Measurements from ENCODE around the gene BMPR2. TPM values are rescaled to one million over a fixed set of nuclear protein-coding genes. Genes with fewer than 3 reads are reported as not detected.

The BMPR2 gene
- total and polyA plus RNA-seq, 4 experiments from 2014 or later = 2.3 to 20.8 (median 11.5) TPM

DNA sequence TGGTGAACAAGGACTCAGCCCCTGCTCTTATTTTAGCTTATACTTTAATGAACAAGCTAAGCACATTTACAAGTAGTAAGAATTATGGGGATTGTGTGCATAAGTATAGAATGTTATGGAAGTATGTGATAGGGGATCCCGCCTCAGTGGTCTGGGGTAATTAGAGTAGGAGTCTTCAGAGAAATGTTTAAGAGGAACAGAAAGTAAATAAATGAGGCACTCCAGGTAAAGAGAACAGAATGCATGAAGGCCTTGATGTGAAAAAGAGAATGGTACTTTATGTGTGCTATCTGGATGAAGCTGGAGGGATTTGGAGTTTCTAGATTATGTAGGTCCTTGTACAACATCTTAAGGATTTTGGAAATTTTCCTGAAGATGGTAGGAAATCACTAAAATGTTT, 76.6 kb downstream of the BMPR2 start:
- intact Hi-C loops (cut with micrococcal nuclease) = no loop called here
- H3K36me3 Mint-ChIP-seq = peaks cover 0 to 12% of the 10 kb centered on the region in 2 donors
- Histone ChIP-seq H3K4me1 (ENCODE audit: insufficient read depth, low read length) (no peaks in the 10 kb centered on the region), H3K9me3 (ENCODE audit: control insufficient read depth in 1 of 2, low read length in 2 of 2) (no peaks in the 10 kb centered on the region), H3K4me3 (ENCODE audit: low read length in 2 of 2) (no peak overlapping the region), H3K36me3 (ENCODE audit: insufficient read depth, low read length) (no peaks in the 10 kb centered on the region), H3K27ac (ENCODE audit: low read depth, low read length) (no peak overlapping the region), H3K27me3 (ENCODE audit: insufficient read depth, low read length) (no peaks in the 10 kb centered on the region)
- H3K4me3 Mint-ChIP-seq = no peak overlapping the region
- POLR2A ChIA-PET (ENCODE audit: partially characterized antibody) = no interaction called here
- no peaks in the 10 kb centered on the region for H3K9me3 Mint-ChIP-seq
- no peak overlapping the region for H3K27ac Mint-ChIP-seq
- CTCF ChIA-PET (ENCODE audit: partially characterized antibody) = no interaction called here
- peaks cover 0 to 4% (median under 1%) of the 10 kb centered on the region in 4 donors for H3K4me1 Mint-ChIP-seq
- no peak for DNase-seq
- H3K27me3 Mint-ChIP-seq = no peaks in the 10 kb centered on the region

DNA sequence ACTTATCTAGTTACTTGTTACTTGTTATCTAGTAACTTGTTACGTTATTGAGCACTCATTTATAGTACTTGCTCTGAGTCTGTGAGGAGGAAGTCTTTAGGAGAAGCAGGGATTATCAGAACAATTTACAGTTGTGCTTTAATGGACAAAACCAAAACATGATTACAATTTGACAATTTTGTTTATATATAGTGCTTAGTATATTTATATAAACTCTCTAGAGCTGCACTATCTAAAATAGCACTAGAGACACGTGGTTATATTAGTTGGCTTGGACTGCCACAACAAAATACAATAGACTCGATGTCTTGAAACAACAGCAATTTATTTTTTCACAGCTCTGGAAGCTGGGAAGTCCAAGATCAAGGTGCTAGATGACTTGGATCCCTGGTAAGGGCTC, 78.4 kb downstream of the BMPR2 start:
- H3K27me3 ChIP-seq (ENCODE audit: insufficient read depth, low read length) = no peaks in the 10 kb centered on the region
- no peak for DNase-seq
- H3K9me3 ChIP-seq (ENCODE audit: control insufficient read depth in 1 of 2, low read length in 2 of 2) = no peaks in the 10 kb centered on the region
- H3K36me3 ChIP-seq (ENCODE audit: insufficient read depth, low read length) = no peaks in the 10 kb centered on the region
- no peaks in the 10 kb centered on the region for H3K4me1 ChIP-seq (ENCODE audit: insufficient read depth, low read length)
- no peak overlapping the region for H3K4me3 ChIP-seq (ENCODE audit: low read length in 2 of 2)
- H3K36me3 Mint-ChIP-seq = peaks cover 0 to 10% of the 10 kb centered on the region in 2 donors
- H3K9me3 Mint-ChIP-seq = no peaks in the 10 kb centered on the region
- peaks cover 0 to 1% (median 0%) of the 10 kb centered on the region in 4 donors for H3K4me1 Mint-ChIP-seq
- no peak overlapping the region for H3K27ac Mint-ChIP-seq
- no peak overlapping the region for H3K4me3 Mint-ChIP-seq
- no peaks in the 10 kb centered on the region for H3K27me3 Mint-ChIP-seq
- POLR2A ChIA-PET (ENCODE audit: partially characterized antibody) = no interaction called here
- H3K27ac ChIP-seq (ENCODE audit: low read depth, low read length) = no peak overlapping the region
- CTCF ChIA-PET (ENCODE audit: partially characterized antibody) = no interaction called here
- intact Hi-C loops (cut with micrococcal nuclease) = no loop called here

DNA sequence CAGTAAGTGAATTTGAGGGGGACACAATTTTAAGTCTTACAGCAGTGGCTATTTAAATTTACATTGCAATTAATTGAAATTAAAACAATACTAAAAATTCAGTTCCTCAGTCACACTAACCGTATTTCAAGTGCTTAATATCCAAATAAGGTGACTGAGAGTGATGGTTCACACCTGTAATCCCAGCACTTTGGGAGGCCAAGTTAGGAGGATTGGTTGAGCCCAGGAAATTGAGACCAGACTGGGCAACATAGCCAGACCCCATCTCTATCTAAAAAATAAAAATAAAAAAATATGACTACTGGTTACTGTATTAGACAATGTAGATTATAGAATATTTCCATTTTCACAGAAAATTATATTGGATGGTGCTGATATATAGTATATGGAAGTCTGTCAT, 79.0 kb downstream of the BMPR2 start:
- Mint-ChIP-seq H3K27ac (no peak overlapping the region), H3K36me3 (peaks cover 0 to 15% of the 10 kb centered on the region in 2 donors), H3K4me1 (peaks cover 0 to 1% (median 0%) of the 10 kb centered on the region in 4 donors), H3K27me3 (no peaks in the 10 kb centered on the region), H3K4me3 (no peak overlapping the region), H3K9me3 (no peaks in the 10 kb centered on the region)
- ChIA-PET POLR2A (ENCODE audit: partially characterized antibody) (no interaction called here), CTCF (ENCODE audit: partially characterized antibody) (no interaction called here)
- no peak for DNase-seq
- intact Hi-C loops (cut with micrococcal nuclease) = no loop called here
- H3K4me1 ChIP-seq (ENCODE audit: insufficient read depth, low read length) = no peaks in the 10 kb centered on the region
- H3K27me3 ChIP-seq (ENCODE audit: insufficient read depth, low read length) = no peaks in the 10 kb centered on the region
- H3K4me3 ChIP-seq (ENCODE audit: low read length in 2 of 2) = no peak overlapping the region
- no peak overlapping the region for H3K27ac ChIP-seq (ENCODE audit: low read depth, low read length)
- no peaks in the 10 kb centered on the region for H3K36me3 ChIP-seq (ENCODE audit: insufficient read depth, low read length)
- H3K9me3 ChIP-seq (ENCODE audit: control insufficient read depth in 1 of 2, low read length in 2 of 2) = no peaks in the 10 kb centered on the region

DNA sequence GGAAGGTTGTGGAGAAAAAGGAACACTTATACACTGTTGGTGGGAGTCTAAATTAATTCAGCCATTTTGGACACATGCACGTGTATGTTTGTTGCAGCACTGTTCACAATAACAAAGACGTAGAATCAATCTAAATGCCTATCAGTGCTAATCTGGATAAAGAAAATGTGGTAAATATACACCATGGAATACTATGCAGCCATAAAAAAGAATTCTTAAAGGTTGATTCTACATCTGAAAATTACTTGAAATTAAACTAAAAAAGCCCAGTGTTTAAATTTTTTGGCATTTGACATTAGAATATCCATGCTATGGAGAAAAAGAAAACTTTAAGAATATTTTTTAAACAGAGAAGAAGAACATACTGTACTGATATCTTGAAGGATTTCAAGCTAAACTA, 84.0 kb downstream of the BMPR2 start:
- H3K36me3 Mint-ChIP-seq = peaks cover 3 to 19% of the 10 kb centered on the region in 2 donors
- no peak overlapping the region for H3K27ac ChIP-seq (ENCODE audit: low read depth, low read length)
- H3K27ac Mint-ChIP-seq = no peak overlapping the region
- ChIA-PET POLR2A (ENCODE audit: partially characterized antibody) (no interaction called here), CTCF (ENCODE audit: partially characterized antibody) (no interaction called here)
- H3K9me3 Mint-ChIP-seq = no peaks in the 10 kb centered on the region
- H3K27me3 ChIP-seq (ENCODE audit: insufficient read depth, low read length) = no peaks in the 10 kb centered on the region
- H3K4me1 Mint-ChIP-seq = peaks cover 0 to 1% (median 0%) of the 10 kb centered on the region in 4 donors
- H3K4me3 Mint-ChIP-seq = no peak overlapping the region
- intact Hi-C loops (cut with micrococcal nuclease) = no loop called here
- H3K4me3 ChIP-seq (ENCODE audit: low read length in 2 of 2) = no peak overlapping the region
- no peaks in the 10 kb centered on the region for H3K9me3 ChIP-seq (ENCODE audit: control insufficient read depth in 1 of 2, low read length in 2 of 2)
- no peaks in the 10 kb centered on the region for H3K27me3 Mint-ChIP-seq
- no peak for DNase-seq
- H3K4me1 ChIP-seq (ENCODE audit: insufficient read depth, low read length) = no peaks in the 10 kb centered on the region
- H3K36me3 ChIP-seq (ENCODE audit: insufficient read depth, low read length) = no peaks in the 10 kb centered on the region

DNA sequence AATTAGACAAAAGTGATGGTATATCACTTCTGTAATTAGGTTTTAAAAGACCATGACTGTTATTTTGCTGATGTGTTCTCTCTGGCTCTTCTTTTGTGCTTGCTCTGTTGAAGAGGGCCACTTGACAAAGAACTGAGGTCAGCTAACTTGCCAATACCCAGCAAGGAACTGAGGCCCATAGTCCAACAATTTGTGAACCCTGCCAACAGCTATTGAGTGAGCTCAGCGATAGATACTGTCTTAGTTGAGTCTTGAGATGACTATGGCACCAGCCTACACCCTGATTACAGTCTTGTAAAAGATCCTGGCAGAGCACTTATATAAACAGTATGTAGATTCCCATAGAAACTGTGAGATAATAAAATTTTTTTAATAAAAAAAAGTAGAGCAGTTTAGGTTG, 103.0 kb downstream of the BMPR2 start:
- Histone ChIP-seq H3K36me3 (ENCODE audit: insufficient read depth, low read length) (no peaks in the 10 kb centered on the region), H3K27me3 (ENCODE audit: insufficient read depth, low read length) (no peaks in the 10 kb centered on the region), H3K27ac (ENCODE audit: low read depth, low read length) (no peak overlapping the region), H3K4me1 (ENCODE audit: insufficient read depth, low read length) (no peaks in the 10 kb centered on the region), H3K4me3 (ENCODE audit: low read length in 2 of 2) (no peak overlapping the region), H3K9me3 (ENCODE audit: control insufficient read depth in 1 of 2, low read length in 2 of 2) (no peaks in the 10 kb centered on the region)
- ChIA-PET CTCF (ENCODE audit: partially characterized antibody) (interaction anchor here (0.6 kb wide), 1 partner anchor 75 kb away, joined by 3 read pairs; no protein-coding TSS in a partner anchor), POLR2A (ENCODE audit: partially characterized antibody) (no interaction called here)
- Mint-ChIP-seq H3K27ac (peak overlapping the region in 1 of 7 donors; percentile 38), H3K36me3 (peaks cover 0 to 15% of the 10 kb centered on the region in 2 donors), H3K27me3 (no peaks in the 10 kb centered on the region), H3K4me1 (peaks cover 0 to 8% (median 3%) of the 10 kb centered on the region in 4 donors), H3K4me3 (no peak overlapping the region), H3K9me3 (no peaks in the 10 kb centered on the region)
- DNase-seq = no peak
- intact Hi-C loops (cut with micrococcal nuclease) = no loop called here

DNA sequence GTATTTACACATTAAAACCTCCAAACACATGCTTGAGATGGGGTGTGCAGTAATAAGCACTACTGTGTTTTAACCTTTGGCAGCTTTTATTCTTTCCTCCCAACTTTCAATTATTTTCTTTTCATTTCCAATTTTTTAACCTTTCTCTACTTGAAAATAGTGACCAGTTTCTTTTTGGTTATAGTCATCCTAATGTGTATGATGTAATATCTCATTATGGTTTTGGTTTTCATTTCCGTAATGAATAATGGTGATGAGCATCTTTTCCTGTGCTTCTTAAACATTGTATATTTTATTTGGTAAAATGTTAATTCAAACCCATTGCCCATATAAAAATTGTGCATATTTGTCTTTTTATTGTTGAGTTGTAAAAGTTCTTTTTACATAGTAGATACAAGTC, 103.5 kb downstream of the BMPR2 start:
- Histone ChIP-seq H3K27me3 (ENCODE audit: insufficient read depth, low read length) (no peaks in the 10 kb centered on the region), H3K4me3 (ENCODE audit: low read length in 2 of 2) (no peak overlapping the region), H3K4me1 (ENCODE audit: insufficient read depth, low read length) (no peaks in the 10 kb centered on the region), H3K36me3 (ENCODE audit: insufficient read depth, low read length) (no peaks in the 10 kb centered on the region), H3K27ac (ENCODE audit: low read depth, low read length) (no peak overlapping the region), H3K9me3 (ENCODE audit: control insufficient read depth in 1 of 2, low read length in 2 of 2) (no peaks in the 10 kb centered on the region)
- intact Hi-C loops (cut with micrococcal nuclease) = no loop called here
- Mint-ChIP-seq H3K4me3 (no peak overlapping the region), H3K9me3 (no peaks in the 10 kb centered on the region), H3K4me1 (peaks cover 0 to 8% (median 3%) of the 10 kb centered on the region in 4 donors), H3K27ac (no peak overlapping the region), H3K27me3 (no peaks in the 10 kb centered on the region), H3K36me3 (peaks cover 0 to 15% of the 10 kb centered on the region in 2 donors)
- DNase-seq = no peak
- ChIA-PET CTCF (ENCODE audit: partially characterized antibody) (interaction anchor here (0.6 kb wide), 1 partner anchor 76 kb away, joined by 3 read pairs; no protein-coding TSS in a partner anchor), POLR2A (ENCODE audit: partially characterized antibody) (no interaction called here)

DNA sequence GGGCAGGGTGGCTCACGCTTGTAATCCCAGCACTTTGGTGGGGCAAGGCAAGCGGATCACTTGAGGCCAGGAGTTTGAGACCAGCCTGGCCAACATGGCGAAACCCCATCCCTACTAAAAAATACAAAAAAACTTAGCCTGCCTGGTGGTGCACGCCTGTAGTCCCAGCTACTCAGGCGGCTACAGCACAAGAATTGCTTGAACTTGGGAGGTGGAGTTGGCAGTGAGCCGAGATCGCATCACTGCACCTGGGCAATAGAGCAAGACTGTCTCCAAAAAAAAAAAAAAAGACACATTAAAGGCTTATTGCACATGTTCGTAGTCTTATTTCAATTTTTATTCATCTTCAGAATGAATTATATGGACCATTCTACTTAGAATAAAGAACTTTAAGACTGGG, 110.2 kb downstream of the BMPR2 start:
- Histone ChIP-seq H3K4me3 (ENCODE audit: low read length in 2 of 2) (no peak overlapping the region), H3K27ac (ENCODE audit: low read depth, low read length) (no peak overlapping the region), H3K27me3 (ENCODE audit: insufficient read depth, low read length) (no peaks in the 10 kb centered on the region), H3K36me3 (ENCODE audit: insufficient read depth, low read length) (no peaks in the 10 kb centered on the region), H3K4me1 (ENCODE audit: insufficient read depth, low read length) (no peaks in the 10 kb centered on the region), H3K9me3 (ENCODE audit: control insufficient read depth in 1 of 2, low read length in 2 of 2) (no peaks in the 10 kb centered on the region)
- intact Hi-C loops (cut with micrococcal nuclease) = no loop called here
- H3K4me1 Mint-ChIP-seq = no peaks in the 10 kb centered on the region
- H3K9me3 Mint-ChIP-seq = no peaks in the 10 kb centered on the region
- POLR2A ChIA-PET (ENCODE audit: partially characterized antibody) = no interaction called here
- no peak overlapping the region for H3K4me3 Mint-ChIP-seq
- no peak for DNase-seq
- H3K27ac Mint-ChIP-seq = no peak overlapping the region
- peaks cover 2 to 18% of the 10 kb centered on the region in 2 donors for H3K36me3 Mint-ChIP-seq
- H3K27me3 Mint-ChIP-seq = no peaks in the 10 kb centered on the region
- CTCF ChIA-PET (ENCODE audit: partially characterized antibody) = no interaction called here

DNA sequence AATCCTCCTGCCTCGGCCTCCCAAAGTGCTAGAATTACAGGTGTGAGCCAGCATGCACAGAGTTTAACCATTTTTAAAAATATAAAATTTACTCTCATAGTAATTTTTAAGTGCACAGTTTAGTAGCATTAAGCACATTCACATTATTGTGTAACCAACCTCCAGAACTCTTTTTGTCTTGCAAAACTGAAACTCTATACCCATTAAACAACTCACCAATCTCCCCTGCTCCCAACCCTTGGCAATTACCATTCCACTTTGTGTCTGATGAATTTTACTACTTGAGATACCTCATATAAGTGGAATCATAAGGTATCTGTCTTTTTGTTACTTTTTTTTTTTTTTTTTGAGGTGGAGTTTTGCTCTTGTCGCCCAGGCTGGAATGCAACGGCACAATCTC, 112.5 kb downstream of the BMPR2 start:
- Mint-ChIP-seq H3K36me3 (peaks cover 2 to 11% of the 10 kb centered on the region in 2 donors), H3K4me1 (no peaks in the 10 kb centered on the region), H3K27me3 (no peaks in the 10 kb centered on the region), H3K9me3 (no peaks in the 10 kb centered on the region), H3K27ac (no peak overlapping the region), H3K4me3 (no peak overlapping the region)
- ChIA-PET POLR2A (ENCODE audit: partially characterized antibody) (no interaction called here), CTCF (ENCODE audit: partially characterized antibody) (no interaction called here)
- H3K9me3 ChIP-seq (ENCODE audit: control insufficient read depth in 1 of 2, low read length in 2 of 2) = no peaks in the 10 kb centered on the region
- no peaks in the 10 kb centered on the region for H3K36me3 ChIP-seq (ENCODE audit: insufficient read depth, low read length)
- H3K27me3 ChIP-seq (ENCODE audit: insufficient read depth, low read length) = no peaks in the 10 kb centered on the region
- no peaks in the 10 kb centered on the region for H3K4me1 ChIP-seq (ENCODE audit: insufficient read depth, low read length)
- intact Hi-C loops (cut with micrococcal nuclease) = no loop called here
- no peak overlapping the region for H3K27ac ChIP-seq (ENCODE audit: low read depth, low read length)
- no peak overlapping the region for H3K4me3 ChIP-seq (ENCODE audit: low read length in 2 of 2)
- no peak for DNase-seq
